Calu3 (cell line): ENCODE results near the gene CAPN14. TPM values are rescaled to one million over a fixed set of nuclear protein-coding genes. Genes with fewer than 3 reads are reported as not detected.

Experiments used
- BruUV-seq: library from RNA; stranded (reverse); fragments of 400-500 nt; replicated peaks from 2 replicates; lab custom pipeline; 2021; lab: Mats Ljungman, UMichigan
- CTCF ChIA-PET: fragments of 300-600 bp; sonication (Branson Sonifier 250); formaldehyde crosslinking; loops from one replicate; lab custom pipeline; 2022; ENCODE audit warnings: antibody characterized with exemption; lab: Charles Lee
- DNase-seq: peaks from one replicate; pipeline ENCODE4 v3.0.0; 2022
- H3K27ac Mint-ChIP-seq: one replicate; pipeline ENCODE4 v1.8.0; 2022; ENCODE audit warnings: mixed read lengths; ENCODE audit not compliant: unreplicated experiment
- H3K27me3 Mint-ChIP-seq: one replicate; pipeline ENCODE4 v1.8.0; 2022; ENCODE audit warnings: mixed read lengths; ENCODE audit not compliant: unreplicated experiment
- H3K36me3 Mint-ChIP-seq: one replicate; pipeline ENCODE4 v1.8.0; 2022; ENCODE audit warnings: mild to moderate bottlenecking, moderate library complexity, mixed read lengths; ENCODE audit not compliant: insufficient read depth, unreplicated experiment
- H3K4me1 Mint-ChIP-seq: one replicate; pipeline ENCODE4 v1.8.0; 2022; ENCODE audit warnings: mild to moderate bottlenecking, low read depth, mixed read lengths; ENCODE audit not compliant: unreplicated experiment
- H3K4me3 Mint-ChIP-seq: one replicate; pipeline ENCODE4 v1.8.0; 2022; ENCODE audit warnings: mild to moderate bottlenecking, low read depth, moderate library complexity, mixed read lengths; ENCODE audit not compliant: unreplicated experiment
- H3K9me3 Mint-ChIP-seq: one replicate; pipeline ENCODE4 v1.8.0; 2022; ENCODE audit warnings: low read depth, mixed read lengths; ENCODE audit not compliant: unreplicated experiment
- intact Hi-C: fragments of 100-400 bp; cut with micrococcal nuclease; formaldehyde crosslinking; loops from one replicate; pipeline ENCODE4 v1.10.0; 2022; ENCODE audit not compliant: unreplicated experiment
- total RNA-seq: library from RNA; stranded (reverse); gene quantifications from 2 replicates; pipeline ENCODE4 v1.2.3, GENCODE V29; 2022
- TF ChIP-seq, protein P1 (sequence below): fragments of 200-600 bp; IDR thresholded peaks from one replicate; pipeline ENCODE4 v1.8.0; 2022; ENCODE audit warnings: antibody characterized with exemption; ENCODE audit not compliant: unreplicated experiment

CAPN14 gene
- total RNA-seq, 1 experiment from 2014 or later, result 0.35 TPM

DNA sequence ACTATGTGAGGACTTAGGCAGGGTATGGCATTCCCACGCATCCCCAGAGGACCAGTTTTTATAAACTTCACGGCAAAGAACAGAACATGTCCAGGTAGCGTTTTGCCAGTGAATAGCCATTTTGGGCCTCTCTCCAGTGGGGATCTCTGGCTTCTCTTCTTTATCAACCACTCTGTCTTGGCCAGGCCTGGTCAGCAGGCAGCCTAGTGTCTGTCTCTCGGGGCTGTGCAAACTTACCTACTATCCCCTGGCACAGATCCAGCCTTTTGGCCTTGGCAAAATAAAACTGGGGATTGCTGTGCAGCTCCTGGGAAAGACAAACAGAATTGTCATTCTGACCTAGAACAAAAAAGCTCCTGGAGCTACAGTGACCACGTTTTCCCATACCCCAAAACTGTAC is 14.5 kb downstream of the CAPN14 start:
- TF ChIP-seq, protein P1, sequence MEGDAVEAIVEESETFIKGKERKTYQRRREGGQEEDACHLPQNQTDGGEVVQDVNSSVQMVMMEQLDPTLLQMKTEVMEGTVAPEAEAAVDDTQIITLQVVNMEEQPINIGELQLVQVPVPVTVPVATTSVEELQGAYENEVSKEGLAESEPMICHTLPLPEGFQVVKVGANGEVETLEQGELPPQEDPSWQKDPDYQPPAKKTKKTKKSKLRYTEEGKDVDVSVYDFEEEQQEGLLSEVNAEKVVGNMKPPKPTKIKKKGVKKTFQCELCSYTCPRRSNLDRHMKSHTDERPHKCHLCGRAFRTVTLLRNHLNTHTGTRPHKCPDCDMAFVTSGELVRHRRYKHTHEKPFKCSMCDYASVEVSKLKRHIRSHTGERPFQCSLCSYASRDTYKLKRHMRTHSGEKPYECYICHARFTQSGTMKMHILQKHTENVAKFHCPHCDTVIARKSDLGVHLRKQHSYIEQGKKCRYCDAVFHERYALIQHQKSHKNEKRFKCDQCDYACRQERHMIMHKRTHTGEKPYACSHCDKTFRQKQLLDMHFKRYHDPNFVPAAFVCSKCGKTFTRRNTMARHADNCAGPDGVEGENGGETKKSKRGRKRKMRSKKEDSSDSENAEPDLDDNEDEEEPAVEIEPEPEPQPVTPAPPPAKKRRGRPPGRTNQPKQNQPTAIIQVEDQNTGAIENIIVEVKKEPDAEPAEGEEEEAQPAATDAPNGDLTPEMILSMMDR, result no peak
- intact Hi-C loops, result no loop called here
- H3K4me3 Mint-ChIP-seq, result no peak overlapping the region
- CTCF ChIA-PET, result interaction anchor here (0.6 kb wide), 1 partner anchor 52 kb away, joined by 3 read pairs; no protein-coding TSS in a partner anchor
- H3K27ac Mint-ChIP-seq, result no peak overlapping the region
- BruUV-seq, result no TSS peak
- no peaks in the 10 kb centered on the region for H3K36me3 Mint-ChIP-seq
- peaks cover 6% of the 10 kb centered on the region for H3K9me3 Mint-ChIP-seq
- peaks cover 71% of the 10 kb centered on the region for H3K27me3 Mint-ChIP-seq
- DNase-seq, result no peak
- no peaks in the 10 kb centered on the region for H3K4me1 Mint-ChIP-seq

- Mint-ChIP-seq H3K4me3 (no peak overlapping the region), H3K4me1 (no peaks in the 10 kb centered on the region), H3K36me3 (no peaks in the 10 kb centered on the region), H3K27ac (no peak overlapping the region), H3K9me3 (peaks cover 6% of the 10 kb centered on the region), H3K27me3 (peaks cover 76% of the 10 kb centered on the region)
- CTCF ChIA-PET, result no interaction called here
- intact Hi-C loops, result no loop called here
- BruUV-seq, result no TSS peak
- DNase-seq, result no peak
- TF ChIP-seq, protein P1, result no peak
Observed at GRCh38 chr2:31202041-31202440, 15.3 kb downstream of the CAPN14 start.

DNA sequence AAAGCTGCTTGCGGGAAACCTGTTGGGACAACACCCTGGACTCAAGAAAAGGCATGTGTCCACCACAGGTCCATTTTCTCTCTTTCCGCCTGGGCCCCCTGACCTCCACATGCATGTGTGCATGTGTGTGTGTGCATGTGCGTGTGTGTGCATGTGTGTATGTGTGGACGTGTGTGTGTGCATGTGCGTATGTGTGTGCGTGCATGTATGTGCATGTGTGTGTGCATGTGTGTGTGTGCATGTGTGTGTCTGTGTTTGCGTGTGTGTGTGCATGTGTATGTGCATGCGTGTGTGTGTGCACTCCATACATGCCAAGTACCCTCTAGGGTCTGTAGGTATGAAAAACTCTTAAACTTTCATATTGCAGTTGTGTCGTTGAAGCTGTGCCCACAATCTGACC is 16.3 kb downstream of the CAPN14 start:
- BruUV-seq, result no TSS peak
- TF ChIP-seq, protein P1, result no peak
- DNase-seq, result no peak
- Mint-ChIP-seq H3K27me3 (peaks cover 76% of the 10 kb centered on the region), H3K36me3 (no peaks in the 10 kb centered on the region), H3K4me1 (no peaks in the 10 kb centered on the region), H3K4me3 (no peak overlapping the region), H3K9me3 (peaks cover 4% of the 10 kb centered on the region), H3K27ac (no peak overlapping the region)
- CTCF ChIA-PET, result no interaction called here
- intact Hi-C loops, result no loop called here

DNA sequence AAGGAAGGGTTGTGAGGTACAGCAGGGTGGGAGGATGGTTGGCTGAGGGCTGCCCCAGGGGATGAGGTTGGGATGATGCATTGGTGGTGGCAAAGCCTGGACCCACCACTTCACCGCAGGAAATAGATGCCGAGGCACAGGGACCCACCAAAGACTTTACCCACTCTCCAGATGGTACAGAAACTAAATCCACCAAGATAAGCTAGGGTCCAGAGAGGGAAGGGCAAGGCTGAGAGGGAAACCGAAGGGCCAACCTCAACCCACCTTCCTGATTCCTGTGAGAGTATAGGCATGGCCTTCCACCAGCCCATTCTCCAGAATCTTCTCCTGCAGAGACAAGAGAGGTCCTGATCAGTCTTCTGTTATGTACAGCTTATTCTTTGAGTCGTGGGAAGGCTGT is 18.1 kb downstream of the CAPN14 start:
- BruUV-seq, result no TSS peak
- CTCF ChIA-PET, result no interaction called here
- Mint-ChIP-seq H3K36me3 (no peaks in the 10 kb centered on the region), H3K4me1 (no peaks in the 10 kb centered on the region), H3K27ac (no peak overlapping the region), H3K9me3 (peaks cover 4% of the 10 kb centered on the region), H3K4me3 (no peak overlapping the region), H3K27me3 (peaks cover 67% of the 10 kb centered on the region)
- intact Hi-C loops, result no loop called here
- TF ChIP-seq, protein P1, result no peak
- no peak for DNase-seq
